Inflammatory macrophage treated with lipopolysaccharide for 1 hour (primary cell): Measurements from ENCODE around the gene NFKB1.

Experiments used
- DNase-seq, 2 donors: peaks; one replicate each; pipeline ENCODE4 v3.0.0-alpha.2; 2020 to 2022

NFKB1 gene

GRCh38 chr4:102531462-102531861 is 30.3 kb downstream of the NFKB1 start:
- DNase-seq, result no peak

GRCh38 chr4:102533348-102533747 is 32.2 kb downstream of the NFKB1 start:
- no peak for DNase-seq

- DNase-seq, result no peak
Measured at GRCh38 chr4:102533904-102534303, 32.7 kb downstream of the NFKB1 start.

GRCh38 chr4:102534845-102535244 is 33.7 kb downstream of the NFKB1 start:
- DNase-seq, result no peak

- no peak for DNase-seq
Measured at GRCh38 chr4:102535398-102536082, 34.4 kb downstream of the NFKB1 start.

GRCh38 chr4:102536768-102537167 is 35.6 kb downstream of the NFKB1 start:
- DNase-seq, result no peak

GRCh38 chr4:102537269-102537668 is 36.1 kb downstream of the NFKB1 start:
- DNase-seq, result no peak

GRCh38 chr4:102541697-102542096 is 40.5 kb downstream of the NFKB1 start:
- DNase-seq, result no peak

- no peak for DNase-seq
Measured at GRCh38 chr4:102543030-102543928, 42.1 kb downstream of the NFKB1 start.

GRCh38 chr4:102546635-102547034 is 45.5 kb downstream of the NFKB1 start:
- no peak for DNase-seq

GRCh38 chr4:102547973-102548372 is 46.8 kb downstream of the NFKB1 start:
- DNase-seq, result no peak

- DNase-seq, result no peak
Measured at GRCh38 chr4:102551958-102552565, 50.9 kb downstream of the NFKB1 start.

- DNase-seq, result peak; percentile 80 to 86
Measured at GRCh38 chr4:102552781-102553180, 51.6 kb downstream of the NFKB1 start.

GRCh38 chr4:102553982-102554381 is 52.8 kb downstream of the NFKB1 start:
- no peak for DNase-seq

- no peak for DNase-seq
Measured at GRCh38 chr4:102554482-102554881, 53.3 kb downstream of the NFKB1 start.

GRCh38 chr4:102554992-102555391 is 53.8 kb downstream of the NFKB1 start:
- no peak for DNase-seq

- DNase-seq, result no peak
Measured at GRCh38 chr4:102557636-102558035, 56.5 kb downstream of the NFKB1 start.

- no peak for DNase-seq
Measured at GRCh38 chr4:102560115-102560514, 59.0 kb downstream of the NFKB1 start.

GRCh38 chr4:102560571-102561341 is 59.6 kb downstream of the NFKB1 start:
- DNase-seq, result no peak

- DNase-seq, result peak; percentile 72 to 78
Measured at GRCh38 chr4:102563000-102563399, 61.8 kb downstream of the NFKB1 start.

GRCh38 chr4:102564399-102565059 is 63.4 kb downstream of the NFKB1 start:
- peak; percentile 94 to 99 for DNase-seq

GRCh38 chr4:102565696-102566095 is 64.5 kb downstream of the NFKB1 start:
- peak; percentile 43 to 76 for DNase-seq
